Stimulated activated naive CD4-positive, alpha-beta T cell treated with Interleukin-2 at 50 U/mL for 16 hours (primary cell): ENCODE measurements around the gene RFTN1.

Experiments
- DNase-seq: peaks from one replicate; lab custom pipeline; 2025; lab: John Stamatoyannopoulos, UW

The RFTN1 gene

DNA sequence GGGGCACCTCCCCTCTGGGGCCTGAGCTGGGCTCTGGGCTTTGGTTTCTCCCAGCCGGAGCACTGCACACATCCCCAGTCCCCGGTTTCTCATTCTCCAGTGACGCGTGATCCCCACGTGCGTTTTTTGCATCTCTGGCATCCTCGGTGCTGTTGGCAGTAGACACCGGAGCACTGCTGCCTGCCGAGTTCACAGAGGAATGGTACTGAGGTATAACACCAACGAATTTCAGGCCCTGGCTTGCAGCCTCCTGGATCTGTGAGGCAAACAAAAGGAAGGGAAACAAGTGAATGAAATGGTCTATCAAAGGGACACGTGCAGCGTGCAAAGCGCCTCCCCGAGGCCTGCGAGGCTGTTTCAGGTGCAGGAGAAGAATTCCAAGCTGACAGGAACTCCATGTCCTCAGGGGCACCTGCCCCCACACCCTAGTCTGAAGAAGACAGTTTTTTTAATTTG, 135.6 kb downstream of the RFTN1 start:
- no peak for DNase-seq

DNA sequence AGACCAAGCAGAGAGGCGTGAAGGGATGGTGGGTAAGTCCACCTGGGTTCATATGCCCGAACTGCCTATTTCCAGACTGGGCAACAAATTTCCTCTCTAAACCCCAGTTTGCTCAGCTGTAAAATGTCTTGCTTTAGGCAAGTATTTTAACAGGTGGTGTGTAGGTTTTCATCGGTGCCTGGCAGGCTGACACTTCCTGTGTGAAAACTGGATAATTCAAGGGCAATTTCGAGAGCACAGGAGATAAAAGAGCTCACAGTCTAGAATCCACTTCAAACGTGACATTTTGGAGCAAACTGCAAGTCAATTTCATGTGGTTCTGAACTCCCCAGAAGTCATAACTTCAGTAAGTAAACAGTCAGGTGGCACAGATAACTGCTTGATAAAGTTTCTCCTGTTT, 136.3 kb downstream of the RFTN1 start:
- no peak for DNase-seq

- no peak for DNase-seq
These were observed 137.6 kb downstream of the RFTN1 start for GRCh38 chr3:16375891-16376290.

DNA sequence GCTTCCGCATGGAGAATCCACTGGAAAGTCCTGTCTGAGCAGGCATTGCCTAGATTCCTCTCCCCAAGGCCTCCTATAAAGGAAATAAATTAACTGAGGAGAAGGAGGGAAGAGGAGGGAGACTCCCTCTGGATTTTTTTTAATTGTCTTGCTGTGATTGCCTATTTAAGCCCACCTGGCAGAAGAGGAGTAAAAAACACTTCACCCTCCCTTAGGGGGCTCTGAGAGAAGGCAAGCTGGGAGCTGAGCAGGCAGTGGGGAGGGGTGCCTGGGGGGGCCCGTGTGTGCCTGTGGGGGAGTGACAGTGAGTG, 138.6 kb downstream of the RFTN1 start:
- no peak for DNase-seq

DNA sequence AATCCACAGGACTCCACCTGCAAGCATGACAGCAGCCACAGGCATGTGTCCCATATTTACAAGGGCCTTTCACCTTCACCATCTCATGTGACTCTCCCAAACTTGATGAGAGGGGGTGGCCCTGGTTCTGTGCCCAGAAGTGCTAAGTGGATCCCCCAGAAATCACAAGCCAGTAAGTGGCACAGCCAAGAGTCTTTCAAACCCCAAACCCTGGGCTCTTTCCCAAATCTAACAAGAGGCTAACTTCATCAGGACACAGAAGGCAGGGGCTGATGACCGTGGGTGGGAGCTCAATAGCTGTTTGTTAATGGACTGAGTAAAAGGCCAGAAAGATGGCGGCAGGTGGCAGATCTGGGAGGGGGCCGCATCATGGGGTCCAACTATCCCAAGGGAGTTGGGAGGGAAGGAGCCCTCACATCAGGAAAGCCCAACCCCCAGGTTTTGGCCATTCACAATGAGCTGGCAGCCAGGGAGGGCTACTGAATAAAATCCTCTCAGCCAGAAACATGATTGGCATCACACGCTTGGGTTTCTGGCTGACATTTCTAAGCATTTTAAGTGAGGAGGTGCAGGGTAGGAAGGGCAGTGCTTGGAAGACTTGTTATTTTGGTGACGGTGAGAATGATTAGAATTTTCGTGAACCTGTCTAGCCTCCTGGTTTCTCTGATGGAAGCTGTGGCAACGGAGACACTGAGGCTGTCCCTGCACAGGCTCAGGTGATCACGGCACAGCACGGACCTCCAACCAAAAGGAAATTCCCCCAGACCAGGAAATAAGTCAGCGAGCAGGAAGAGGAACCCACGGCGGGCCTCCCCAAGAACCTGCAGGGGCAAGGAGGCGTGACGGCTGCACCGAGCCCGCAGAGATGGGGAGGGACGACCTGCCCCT, 139.2 kb downstream of the RFTN1 start:
- no peak for DNase-seq

DNA sequence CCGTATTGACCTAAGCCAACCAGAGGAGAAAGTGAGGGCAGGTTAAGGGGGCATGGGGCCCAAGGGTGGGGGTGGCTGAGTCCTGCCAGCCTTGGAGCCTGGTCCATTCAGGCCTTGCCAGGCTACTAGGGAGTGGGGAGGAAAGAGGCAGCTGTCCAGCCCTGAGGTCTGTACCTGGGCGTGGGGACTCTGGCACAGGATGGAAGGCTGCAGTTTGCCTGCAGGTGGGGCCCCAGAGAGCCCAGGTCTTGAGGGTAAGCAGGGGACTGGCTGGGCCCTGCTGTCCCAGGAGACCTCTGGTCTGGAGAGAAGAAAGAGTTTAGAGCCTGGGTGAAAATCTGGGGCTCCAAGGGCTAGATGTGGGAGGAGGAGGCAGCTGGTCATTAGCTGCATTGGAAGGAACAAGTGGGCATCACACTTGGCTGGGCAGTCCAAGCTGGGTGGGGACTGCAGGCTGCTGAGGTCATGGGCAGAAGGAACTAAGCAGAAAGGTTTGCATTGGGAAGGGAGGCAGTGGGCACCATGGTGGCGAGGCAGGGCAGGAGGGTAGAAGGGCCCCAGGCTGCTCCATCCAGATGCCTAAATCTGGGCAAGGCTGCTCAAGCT, 140.1 kb downstream of the RFTN1 start:
- DNase-seq, result no peak

DNA sequence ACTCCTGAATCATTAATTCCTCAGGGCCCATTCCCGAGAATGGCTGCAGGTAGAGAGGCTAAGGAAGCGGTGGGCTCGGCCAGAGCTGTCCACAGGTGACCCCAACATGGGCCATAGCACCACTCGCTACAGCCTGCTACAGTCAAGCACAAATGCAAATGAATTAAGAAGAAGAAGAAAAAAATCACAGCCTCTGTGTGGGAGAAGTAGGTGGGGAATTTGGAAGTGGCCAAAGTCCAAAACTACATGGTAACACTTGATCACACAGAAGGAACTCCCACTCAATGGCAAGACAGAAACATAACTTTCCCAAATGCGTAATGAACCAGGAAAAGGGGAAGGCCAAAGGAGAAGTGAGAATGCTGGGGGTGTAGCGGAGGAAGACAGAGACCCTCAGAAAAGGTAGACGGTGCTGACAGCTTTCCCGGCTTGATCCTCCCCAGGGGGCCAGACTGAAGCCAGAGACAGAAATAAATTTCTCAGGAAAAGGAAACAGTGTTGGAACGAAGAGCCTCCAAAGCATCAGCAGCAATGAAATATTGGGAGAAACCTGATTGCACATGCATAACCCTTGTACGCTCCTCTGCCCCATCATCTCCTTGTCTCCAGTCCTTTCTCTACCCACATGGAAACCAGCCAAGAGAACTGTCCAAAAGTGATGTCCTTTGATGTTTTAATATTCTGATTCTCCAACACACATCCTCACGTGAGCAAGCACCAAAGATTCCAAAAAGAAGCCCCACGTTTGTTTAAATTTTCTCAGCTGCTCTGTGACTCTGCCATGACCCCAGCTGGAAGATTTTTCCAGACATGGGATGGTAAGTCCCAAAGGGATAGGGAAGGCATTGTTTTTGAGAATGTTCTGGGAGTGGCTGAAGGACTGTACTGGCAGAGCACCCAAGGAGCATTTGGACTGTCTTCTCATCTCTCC, 140.9 kb downstream of the RFTN1 start:
- DNase-seq, result no peak

- no peak for DNase-seq
These were observed 142.4 kb downstream of the RFTN1 start for GRCh38 chr3:16370872-16371740.

DNA sequence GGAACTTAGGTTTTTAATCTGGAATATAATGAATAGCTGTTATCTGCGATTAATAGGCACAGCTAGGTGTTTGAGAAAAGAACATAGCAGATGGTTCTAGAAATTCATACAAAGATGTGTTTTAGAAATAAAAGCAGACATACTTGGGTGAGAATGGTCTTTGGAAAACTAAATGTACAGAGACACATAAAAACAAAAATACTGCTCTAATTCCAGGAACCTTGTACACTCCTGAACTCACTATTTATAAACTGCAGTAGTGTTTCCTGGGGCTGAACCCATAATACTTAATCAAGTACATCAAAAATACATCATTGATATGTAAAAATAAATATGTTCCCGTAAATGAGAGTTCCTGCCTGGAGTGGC, 143.0 kb downstream of the RFTN1 start:
- DNase-seq, result no peak

- DNase-seq, result no peak
These were observed 143.6 kb downstream of the RFTN1 start for GRCh38 chr3:16369885-16370284.

GRCh38 chr3:16369276-16369675, 144.2 kb downstream of the RFTN1 start:
- no peak for DNase-seq

DNA sequence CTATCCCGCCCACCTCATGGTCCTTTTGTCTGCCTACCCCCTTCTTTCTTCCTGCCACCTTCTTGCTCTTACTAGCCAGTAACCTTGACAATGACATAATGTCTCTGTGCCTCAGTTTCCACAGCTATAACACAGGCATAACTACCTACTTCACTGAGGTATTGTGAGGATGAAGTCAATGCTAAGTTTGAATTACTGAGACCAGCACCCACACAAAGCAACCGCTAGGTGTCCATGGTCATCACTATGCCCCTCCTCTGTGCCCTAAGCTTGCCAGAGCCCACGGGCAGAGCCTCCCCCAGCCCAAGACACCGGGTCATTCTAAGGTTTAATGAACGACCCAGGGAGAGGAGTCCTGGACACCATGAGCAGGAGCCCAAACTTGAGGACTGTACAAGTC, 146.9 kb downstream of the RFTN1 start:
- no peak for DNase-seq

DNA sequence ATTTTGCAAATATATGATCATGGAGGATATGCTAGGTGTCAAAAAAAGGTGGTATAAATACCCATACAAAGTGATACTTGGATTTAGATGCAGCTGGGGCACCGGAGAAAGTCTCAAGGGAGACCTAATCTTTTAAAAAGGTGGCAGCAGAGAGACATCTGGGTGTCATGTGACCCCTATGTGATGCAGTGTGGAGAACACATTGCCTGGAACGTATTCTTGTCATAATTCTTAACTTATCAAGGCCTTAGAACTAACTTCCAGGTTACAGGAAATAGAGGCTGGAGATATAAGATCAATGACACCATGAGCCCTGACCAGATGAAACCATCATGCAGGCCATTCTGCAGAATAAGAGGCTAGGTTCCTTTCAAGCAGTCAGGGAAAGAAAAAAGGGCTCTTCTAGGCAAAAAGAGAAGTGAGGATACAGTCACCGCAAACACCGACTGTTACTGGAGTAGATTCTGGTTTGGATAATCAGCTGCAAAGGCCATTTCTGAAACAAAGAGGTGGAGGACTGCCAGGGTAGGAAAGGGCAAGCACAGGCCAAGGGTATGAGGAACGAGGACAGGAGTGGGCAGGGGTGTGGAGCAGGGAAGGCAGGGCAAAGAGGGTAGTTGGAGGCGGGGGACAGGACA, 147.9 kb downstream of the RFTN1 start:
- no peak for DNase-seq

- no peak for DNase-seq
These were observed 148.5 kb downstream of the RFTN1 start for GRCh38 chr3:16364963-16365362.

GRCh38 chr3:16364323-16364722, 149.2 kb downstream of the RFTN1 start:
- DNase-seq, result no peak

DNA sequence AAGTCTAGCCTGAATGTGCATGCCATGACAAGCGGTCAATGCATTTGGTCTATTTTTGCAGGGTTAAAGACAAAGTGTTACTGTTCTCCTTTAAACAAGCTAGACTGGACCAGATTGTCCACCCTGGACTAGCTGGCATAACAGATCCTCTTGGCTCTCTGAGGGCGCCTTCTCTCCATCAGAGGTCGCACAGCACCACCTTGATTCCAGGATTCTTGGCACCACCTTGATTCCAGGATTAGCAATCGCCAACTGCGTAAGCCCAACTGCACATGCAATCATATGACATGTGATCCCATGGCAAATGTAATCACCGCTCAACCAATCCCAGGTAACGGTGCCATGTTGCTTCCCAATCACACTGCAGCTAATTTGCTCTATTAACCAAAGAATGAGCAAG, 149.9 kb downstream of the RFTN1 start:
- no peak for DNase-seq

DNA sequence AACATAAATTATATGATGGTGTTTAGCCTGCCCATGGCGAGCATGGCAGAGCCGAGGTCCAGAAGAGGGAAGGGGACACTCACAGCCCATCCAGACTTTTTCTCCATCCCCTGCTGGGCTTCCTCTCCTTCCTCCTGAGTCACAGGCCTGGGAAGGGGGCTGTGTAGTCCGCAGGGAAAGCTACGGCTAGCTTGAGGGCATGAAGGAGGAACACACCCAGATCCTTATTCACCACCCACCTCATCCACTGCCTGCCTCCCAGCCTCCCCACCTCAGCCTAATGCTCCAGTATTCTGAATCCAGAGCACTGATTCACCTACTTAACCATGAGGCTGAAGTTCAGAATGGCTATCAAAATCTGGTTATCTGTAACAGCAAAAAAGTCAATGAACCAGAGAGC, 150.7 kb downstream of the RFTN1 start:
- DNase-seq, result no peak

DNA sequence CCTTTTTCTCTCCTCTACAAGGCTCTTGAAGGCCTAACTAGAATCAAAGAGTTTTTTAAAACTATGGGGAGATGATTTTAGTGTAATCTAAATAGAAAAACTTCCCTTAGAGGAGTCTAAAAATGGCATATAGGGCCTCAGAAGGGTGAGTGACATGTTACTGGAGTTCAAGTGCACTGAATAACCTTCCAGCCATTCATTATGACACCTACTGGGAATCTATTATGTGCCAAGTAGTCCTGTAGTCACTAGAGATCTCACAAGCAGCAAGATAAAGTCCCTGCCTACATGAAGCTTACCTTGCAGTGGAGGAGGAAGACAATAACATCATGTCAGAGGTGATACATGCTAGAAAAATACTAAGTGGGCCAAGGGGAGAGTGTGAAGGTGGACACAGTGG, 152.4 kb downstream of the RFTN1 start:
- DNase-seq, result no peak

GRCh38 chr3:16359331-16359730, 154.2 kb downstream of the RFTN1 start:
- no peak for DNase-seq

DNA sequence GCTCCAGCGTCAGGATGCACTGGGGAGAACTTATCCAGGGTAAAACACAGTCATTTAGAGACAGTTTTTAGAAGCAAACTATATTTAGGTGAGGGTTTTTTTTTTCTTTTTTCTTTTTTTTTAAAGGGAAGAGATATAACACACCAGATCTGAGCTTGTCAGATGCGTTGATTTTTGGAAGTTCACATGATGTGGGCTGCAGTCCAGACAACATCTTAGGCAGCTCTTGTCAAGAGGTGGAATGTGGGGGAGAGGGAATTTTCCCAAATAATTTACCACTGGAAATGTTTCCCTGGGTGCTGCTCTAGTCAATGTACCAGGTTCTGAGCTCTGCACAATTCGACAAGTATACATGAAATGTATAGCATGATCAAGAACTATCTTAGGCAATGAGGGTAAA, 155.2 kb downstream of the RFTN1 start:
- no peak for DNase-seq
